ENCODE results near the gene CD68. TPM values are rescaled to one million over a fixed set of nuclear protein-coding genes. Genes with fewer than 3 reads are reported as not detected.
"Not testable (repeated sequence)": the region's sequence is repeated elsewhere in the genome, so short reads cannot be mapped to it uniquely, and the experiment has no call there.

Gene CD68
- total and polyA plus RNA-seq, 8 donors: 23.1 to 427 (median 33.5) TPM

DNA sequence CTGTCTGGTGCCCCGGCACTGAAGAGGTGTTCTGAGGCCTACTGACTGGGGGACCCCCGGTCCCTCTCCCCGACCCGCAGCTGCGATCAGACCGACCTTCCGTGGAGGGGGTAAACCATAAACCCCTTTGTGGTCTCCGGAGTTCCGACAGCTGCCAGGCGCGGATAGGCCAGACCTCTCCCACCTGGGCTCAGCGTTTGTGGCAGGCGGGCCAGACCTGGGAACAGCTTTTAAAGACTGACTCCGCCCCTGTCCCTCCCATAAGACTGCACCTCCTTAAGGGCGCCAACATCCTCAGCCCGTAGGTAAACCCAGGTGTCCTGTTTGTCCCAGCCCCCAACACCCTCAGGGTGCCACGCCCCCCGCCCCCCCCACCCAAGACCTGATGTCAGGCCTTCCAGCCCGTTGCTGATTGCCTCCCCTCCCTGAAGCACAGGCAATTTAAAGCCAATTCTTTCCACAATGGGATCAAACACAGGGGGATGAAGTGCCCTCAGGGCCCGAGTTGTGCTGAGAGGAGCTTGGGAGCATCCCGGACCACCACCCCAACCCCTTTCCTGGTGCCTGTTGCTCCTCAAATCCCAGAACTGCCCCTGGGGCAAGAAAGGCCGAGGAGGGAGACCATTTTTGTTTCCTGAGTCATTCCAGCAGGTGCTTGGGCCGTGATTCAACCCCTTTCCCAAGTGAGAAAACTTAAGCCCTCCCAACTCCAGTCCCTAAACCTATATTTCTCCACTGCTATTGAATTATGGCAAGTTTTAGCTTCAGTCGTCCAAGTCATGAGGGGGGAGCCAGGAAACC, 10.7 kb downstream of the CD68 start, which contains the start of gene SOX15:
Gene SOX15 (minus strand): TSS at position 204 of the 801 bp plus-strand sequence. CDS start 418 bp downstream, outside the sequence.
- H3K27me3 ChIP-seq: no peaks in the 10 kb centered on the region
- H3K4me1 ChIP-seq: peaks cover 10 to 31% of the 10 kb centered on the region in 2 donors
- no peak within 1 kb of the TSS for H3K4me3 ChIP-seq
- ATAC-seq: no peak
- peaks cover 0 to 85% of the 10 kb centered on the region in 2 donors for H3K36me3 ChIP-seq
- intact Hi-C loops (cut with DNase I): no loop called here
- no peak for DNase-seq
- no peak for TF ChIP-seq CTCF (IDR thresholded peaks at IDR 0.05)
- no peaks in the 10 kb centered on the region for H3K9me3 ChIP-seq
- peak within 1 kb of the TSS in 1 of 2 donors; percentile 33 for H3K27ac ChIP-seq

DNA sequence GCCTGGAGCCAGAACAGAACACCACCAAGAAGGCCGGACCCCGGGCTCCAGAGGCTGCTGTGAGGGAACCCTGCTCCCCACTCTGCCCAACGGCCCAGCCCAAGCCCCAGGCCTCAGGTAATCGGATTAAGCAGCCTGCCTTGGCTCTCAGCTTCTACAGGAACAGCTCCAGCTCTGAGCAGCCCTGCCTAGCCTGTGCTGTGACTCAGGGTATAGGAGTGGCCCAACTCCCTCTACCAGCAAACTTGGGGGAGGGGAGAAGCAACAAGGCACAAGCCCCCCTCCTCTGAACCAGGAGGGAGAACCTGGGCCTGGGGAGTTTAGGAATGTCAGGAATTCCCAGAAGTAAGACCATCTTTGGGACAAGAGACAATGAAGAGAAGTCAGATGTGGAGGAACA, 11.3 kb downstream of the CD68 start:
- intact Hi-C loops (cut with DNase I): no loop called here
- TF ChIP-seq CTCF (IDR thresholded peaks at IDR 0.05): no peak
- no peaks in the 10 kb centered on the region for H3K9me3 ChIP-seq
- peaks cover 10 to 25% of the 10 kb centered on the region in 2 donors for H3K4me1 ChIP-seq
- H3K36me3 ChIP-seq: peaks cover 0 to 91% of the 10 kb centered on the region in 2 donors
- H3K4me3 ChIP-seq: no peak overlapping the region
- ATAC-seq (peak; percentile 4), DNase-seq (no peak)
- peak overlapping the region in 1 of 2 donors; percentile 33 for H3K27ac ChIP-seq
- H3K27me3 ChIP-seq: no peaks in the 10 kb centered on the region

DNA sequence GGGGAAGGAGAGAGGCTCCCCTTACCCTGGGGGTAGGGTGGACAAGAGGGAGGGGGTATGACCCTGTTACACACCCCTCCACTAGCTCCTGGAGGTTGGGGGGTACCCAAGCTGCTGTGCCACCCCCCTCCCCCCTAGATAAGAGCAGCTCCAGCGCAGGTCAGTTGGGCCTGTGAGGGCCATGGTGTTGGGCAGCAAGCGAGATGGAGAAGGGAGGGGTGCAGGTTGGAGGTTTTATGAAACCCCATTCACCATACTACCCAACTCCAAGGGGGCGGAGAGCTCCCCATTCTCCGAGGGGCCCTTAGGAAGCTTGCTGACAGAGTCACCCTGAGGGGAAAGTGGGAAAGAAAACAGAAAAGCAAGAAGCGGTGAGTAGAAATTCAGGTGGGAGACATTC, 12.2 kb downstream of the CD68 start:
- no peak for TF ChIP-seq CTCF (IDR thresholded peaks at IDR 0.05)
- peaks cover 10 to 22% of the 10 kb centered on the region in 2 donors for H3K4me1 ChIP-seq
- no peak overlapping the region for H3K27ac ChIP-seq
- H3K9me3 ChIP-seq: no peaks in the 10 kb centered on the region
- H3K27me3 ChIP-seq: no peaks in the 10 kb centered on the region
- DNase-seq: no peak
- intact Hi-C loops (cut with DNase I): no loop called here
- H3K4me3 ChIP-seq: no peak overlapping the region
- H3K36me3 ChIP-seq: peaks cover 0 to 97% of the 10 kb centered on the region in 2 donors
- ATAC-seq: no peak

- Histone ChIP-seq H3K27ac (no peak overlapping the region), H3K36me3 (peaks cover 0 to 97% of the 10 kb centered on the region in 2 donors), H3K9me3 (no peaks in the 10 kb centered on the region), H3K4me3 (no peak overlapping the region), H3K4me1 (peaks cover 10 to 22% of the 10 kb centered on the region in 2 donors), H3K27me3 (no peaks in the 10 kb centered on the region)
- DNase-seq: no peak
- no peak for ATAC-seq
- no peak for TF ChIP-seq CTCF (IDR thresholded peaks at IDR 0.05)
- intact Hi-C loops (cut with DNase I): no loop called here
These were observed 13.1 kb downstream of the CD68 start for GRCh38 chr17:7592422-7593021.

DNA sequence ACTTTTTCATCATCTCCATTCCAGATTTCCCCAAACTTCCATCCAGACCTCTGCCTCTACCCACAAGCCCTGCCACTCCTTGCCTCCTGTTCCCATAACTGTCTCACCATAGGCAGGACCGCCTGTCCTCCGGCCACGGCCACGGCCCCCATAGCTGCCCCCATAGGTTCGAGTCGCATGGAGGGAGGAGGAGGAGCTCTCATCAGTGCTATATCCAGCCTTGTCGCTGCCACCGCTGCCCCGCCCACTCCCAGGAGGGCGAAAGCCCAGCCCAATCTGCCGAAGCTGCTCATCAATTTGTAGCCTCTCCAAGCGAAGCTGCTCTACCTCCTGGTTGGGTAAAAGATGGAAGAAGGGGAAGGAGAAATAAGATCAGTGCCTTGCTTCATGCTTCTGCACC, 13.9 kb downstream of the CD68 start:
- Histone ChIP-seq H3K9me3 (no peaks in the 10 kb centered on the region), H3K27me3 (no peaks in the 10 kb centered on the region), H3K4me1 (peaks cover 7 to 15% of the 10 kb centered on the region in 2 donors), H3K27ac (no peak overlapping the region), H3K36me3 (peaks cover 0 to 94% of the 10 kb centered on the region in 2 donors), H3K4me3 (no peak overlapping the region)
- DNase-seq: no peak
- no peak for ATAC-seq
- intact Hi-C loops (cut with DNase I): no loop called here
- TF ChIP-seq CTCF (IDR thresholded peaks at IDR 0.05): no peak

GRCh38 chr17:7597561-7597960, 18.1 kb downstream of the CD68 start:
- H3K4me1 ChIP-seq; DNase-seq; H3K4me3 ChIP-seq; intact Hi-C loops (cut with DNase I); H3K9me3 ChIP-seq; ATAC-seq; H3K27ac ChIP-seq; H3K27me3 ChIP-seq: not testable (repeated sequence)
- peaks cover 0 to 97% of the 10 kb centered on the region in 2 donors for H3K36me3 ChIP-seq

Measured in left lung (tissue), 10 donors.